NT2/D1 (cell line): ENCODE results near the gene ACBD6.

Experiments used
- SUZ12 ChIP-seq: IDR thresholded peaks from 2 replicates; pipeline ENCODE4 v1.6.1; 2011; ENCODE audit not compliant: insufficient read length, insufficient read depth; ENCODE audit errors: extremely low read depth
- YY1 ChIP-seq: IDR thresholded peaks from 2 replicates; pipeline ENCODE4 v1.6.1; 2011; ENCODE audit not compliant: insufficient read length, insufficient read depth

GRCh38 chr1:180258935-180259334 lies 243.4 kb downstream of the ACBD6 start:
- no peak for TF ChIP-seq SUZ12
- TF ChIP-seq YY1: no peak
